ENCODE measurements around the gene EBF4. TPM values are rescaled to one million over a fixed set of nuclear protein-coding genes. Genes with fewer than 3 reads are reported as not detected.

Gene EBF4
- total RNA-seq, 1 experiment from 2014 or later, result 11.4 TPM

DNA sequence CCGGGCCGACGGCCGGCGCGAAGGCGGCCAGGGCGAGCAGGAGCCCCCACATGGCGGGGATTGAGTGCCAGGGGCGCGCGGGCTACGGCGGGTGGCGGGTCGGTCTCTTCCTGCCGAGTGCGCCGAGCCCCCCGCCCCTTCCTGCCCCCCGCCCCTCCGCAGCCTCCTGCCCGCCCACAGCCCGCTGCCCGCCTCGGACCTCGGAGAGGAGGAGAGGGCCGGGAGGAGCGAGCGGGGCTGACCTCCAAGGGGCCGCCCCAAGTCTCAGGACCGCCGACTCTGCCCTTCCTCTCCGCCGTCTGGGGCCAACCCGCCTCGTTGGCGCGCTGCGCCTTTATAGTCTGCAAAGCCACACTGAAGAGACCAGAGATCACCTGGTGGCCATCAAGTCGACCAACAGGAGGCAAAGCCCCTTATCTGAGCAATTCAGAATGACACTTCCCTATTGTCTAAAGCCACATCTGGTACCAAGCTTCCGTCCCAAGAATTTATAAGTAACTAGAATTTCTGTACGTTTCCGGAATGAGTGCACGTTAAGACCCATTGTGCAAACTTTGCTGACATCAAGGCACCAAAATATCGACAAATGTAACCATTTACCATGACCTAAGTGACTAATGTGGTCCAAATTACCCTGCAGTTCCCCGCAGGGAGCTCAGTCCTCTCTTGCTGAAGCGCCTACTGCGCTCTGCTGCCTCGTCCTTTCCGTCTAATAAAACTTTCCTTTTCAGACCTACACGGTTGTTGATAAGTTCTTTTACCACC, 108.1 kb downstream of the EBF4 start, which contains the start of gene CPXM1:
Gene CPXM1, minus strand, starts transcription at position 107 of the 765 bp plus-strand sequence. Its CDS starts 55 bp downstream, at position 52.
- no TSS peak for BruUV-seq (replicated peaks)
- RAD21 ChIA-PET (ENCODE audit: low non-redundant PET in 1 of 2, low total read pairs in 2 of 2, uncharacterized antibody in 2 of 2, unreplicated experiment in 2 of 2), result no interaction called here
- no peaks in the 10 kb centered on the region for H3K9me2 ChIP-seq (ENCODE audit: insufficient read depth)
- no peaks in the 10 kb centered on the region for H3K79me2 ChIP-seq (ENCODE audit: insufficient read depth, low read length)
- CTCF ChIA-PET, result no interaction called here
- intact Hi-C loops (cut with micrococcal nuclease), result no loop called here
- H3K4me2 ChIP-seq (ENCODE audit: low read length), result no peak within 1 kb of the TSS
- no peaks in the 10 kb centered on the region for H4K20me1 ChIP-seq (ENCODE audit: insufficient read depth)
- POLR2A ChIA-PET, result no interaction called here
- DNase-seq (ENCODE audit: low read depth, low spot score) (no peak), ATAC-seq (no peak)
- TF ChIP-seq YY1 (IDR thresholded peaks at IDR 0.05; ENCODE audit: extremely low read depth, insufficient replicate concordance, low read depth, low read length), result no peak
- TF ChIP-seq, protein P1, sequence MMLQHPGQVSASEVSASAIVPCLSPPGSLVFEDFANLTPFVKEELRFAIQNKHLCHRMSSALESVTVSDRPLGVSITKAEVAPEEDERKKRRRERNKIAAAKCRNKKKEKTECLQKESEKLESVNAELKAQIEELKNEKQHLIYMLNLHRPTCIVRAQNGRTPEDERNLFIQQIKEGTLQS (IDR thresholded peaks at IDR 0.05), result no peak
- TF ChIP-seq TCF7L2 (IDR thresholded peaks at IDR 0.05; ENCODE audit: borderline replicate concordance, extremely low read depth, insufficient read depth, insufficient read length), result no peak
- TF ChIP-seq FOSL1 (IDR thresholded peaks at IDR 0.05; ENCODE audit: low read depth), result no peak
- H3K4me3 ChIP-seq (replicated peaks in 1 of 2; ENCODE audit: low read depth in 1 of 2, low read length in 2 of 2), result no peak within 1 kb of the TSS
- no peaks in the 10 kb centered on the region for H3K27me3 ChIP-seq (ENCODE audit: insufficient read depth, low read length)
- H3K9me3 ChIP-seq (ENCODE audit: control insufficient read depth in 1 of 2, insufficient read depth in 1 of 2, low read depth in 1 of 2, low read length in 2 of 2), result no peaks in the 10 kb centered on the region
- no peak within 1 kb of the TSS for H3K27ac ChIP-seq (ENCODE audit: low read depth, low read length)
- H2AFZ ChIP-seq (ENCODE audit: low read depth, low read length, poor library complexity, severe bottlenecking), result no peak within 1 kb of the TSS
- H3K4me1 ChIP-seq (ENCODE audit: control insufficient read depth in 1 of 2, insufficient read depth in 2 of 2, low read length in 2 of 2), result peaks cover 8 to 13% of the 10 kb centered on the region in 2 experiments; a peak in 3 of 4 replicates
- no peaks in the 10 kb centered on the region for H3K36me3 ChIP-seq (ENCODE audit: control insufficient read depth in 1 of 2, insufficient read depth in 2 of 2, low read length in 2 of 2)
- H3K9ac ChIP-seq (ENCODE audit: low read length), result no peak within 1 kb of the TSS

DNA sequence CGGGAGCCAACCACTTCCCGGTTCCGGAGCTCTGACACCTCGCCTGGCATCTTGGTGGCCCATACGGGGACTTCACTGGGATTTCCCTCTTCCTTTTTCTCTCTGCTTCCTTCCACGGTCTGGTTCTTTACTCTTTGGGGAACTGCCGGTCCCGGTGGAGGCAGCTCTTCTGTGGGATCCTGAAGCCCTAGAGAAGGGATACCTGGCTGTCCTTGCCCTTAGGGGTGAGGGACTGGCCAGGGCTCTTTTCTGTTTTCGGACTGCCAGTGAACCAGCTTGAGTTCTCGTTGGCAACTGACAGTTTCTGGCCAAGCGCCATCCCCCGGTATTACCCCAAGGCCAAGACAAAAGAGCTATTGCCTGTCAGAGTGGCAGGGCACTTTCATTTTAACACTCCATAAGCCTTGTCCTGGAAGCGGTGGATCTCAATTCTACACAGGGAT, 108.7 kb downstream of the EBF4 start:
- no peak overlapping the region for H3K4me2 ChIP-seq (ENCODE audit: low read length)
- no TSS peak for BruUV-seq (replicated peaks)
- no peak overlapping the region for H2AFZ ChIP-seq (ENCODE audit: low read depth, low read length, poor library complexity, severe bottlenecking)

More for the DNA sequence above, 108.7 kb downstream of the EBF4 start:
- H3K36me3 ChIP-seq (ENCODE audit: control insufficient read depth in 1 of 2, insufficient read depth in 2 of 2, low read length in 2 of 2), result no peaks in the 10 kb centered on the region
- H4K20me1 ChIP-seq (ENCODE audit: insufficient read depth), result no peaks in the 10 kb centered on the region
- ChIA-PET CTCF (no interaction called here), POLR2A (no interaction called here), RAD21 (ENCODE audit: low non-redundant PET in 1 of 2, low total read pairs in 2 of 2, uncharacterized antibody in 2 of 2, unreplicated experiment in 2 of 2) (no interaction called here)
- H3K9ac ChIP-seq (ENCODE audit: low read length), result no peak overlapping the region
- TF ChIP-seq ZNF274 (IDR thresholded peaks at IDR 0.05; ENCODE audit: low read depth, low read length) (no peak), YY1 (IDR thresholded peaks at IDR 0.05; ENCODE audit: extremely low read depth, insufficient replicate concordance, low read depth, low read length) (no peak), RAD21 (IDR thresholded peaks at IDR 0.05; ENCODE audit: low read depth) (no peak)
- no peak overlapping the region for H3K4me3 ChIP-seq (replicated peaks in 1 of 2; ENCODE audit: low read depth in 1 of 2, low read length in 2 of 2)
- no peak for DNase-seq (ENCODE audit: low read depth, low spot score)
- no peaks in the 10 kb centered on the region for H3K9me2 ChIP-seq (ENCODE audit: insufficient read depth)
- no peaks in the 10 kb centered on the region for H3K79me2 ChIP-seq (ENCODE audit: insufficient read depth, low read length)
- no peaks in the 10 kb centered on the region for H3K27me3 ChIP-seq (ENCODE audit: insufficient read depth, low read length)
- H3K27ac ChIP-seq (ENCODE audit: low read depth, low read length), result no peak overlapping the region
- H3K9me3 ChIP-seq (ENCODE audit: control insufficient read depth in 1 of 2, insufficient read depth in 1 of 2, low read depth in 1 of 2, low read length in 2 of 2), result no peaks in the 10 kb centered on the region
- no peak for ATAC-seq
- peaks cover 12 to 17% of the 10 kb centered on the region in 2 experiments; a peak in 3 of 4 replicates for H3K4me1 ChIP-seq (ENCODE audit: control insufficient read depth in 1 of 2, insufficient read depth in 2 of 2, low read length in 2 of 2)
- intact Hi-C loops (cut with micrococcal nuclease), result no loop called here
